T-helper 1 cell treated with Interleukin-12 subunit alpha and Interleukin-12 subunit beta and Interleukin-4 antibody, amounts not matched to agents 30 ng/mL and 1 ng/mL, for 36 hours (primary cell): ENCODE results near the gene SERTAD1. TPM values are rescaled to one million over a fixed set of nuclear protein-coding genes. Genes with fewer than 3 reads are reported as not detected.

ENCODE experiments used
- intact Hi-C: fragments of 100-400 bp; cut with micrococcal nuclease; formaldehyde crosslinking; loops from one replicate; pipeline ENCODE4 v1.15.1; 2024
- total RNA-seq: library from RNA; stranded (reverse); gene quantifications from 2 replicates; pipeline ENCODE4 v1.2.3, GENCODE V29; 2022

Gene SERTAD1
- total RNA-seq, 1 donor from 2014 or later: 14.3 TPM

- intact Hi-C loops: no loop called here
Observed at GRCh38 chr19:40383668-40384248, 42.0 kb downstream of the SERTAD1 start.

- intact Hi-C loops: no loop called here
Observed at GRCh38 chr19:40381321-40381720, 44.5 kb downstream of the SERTAD1 start.

DNA sequence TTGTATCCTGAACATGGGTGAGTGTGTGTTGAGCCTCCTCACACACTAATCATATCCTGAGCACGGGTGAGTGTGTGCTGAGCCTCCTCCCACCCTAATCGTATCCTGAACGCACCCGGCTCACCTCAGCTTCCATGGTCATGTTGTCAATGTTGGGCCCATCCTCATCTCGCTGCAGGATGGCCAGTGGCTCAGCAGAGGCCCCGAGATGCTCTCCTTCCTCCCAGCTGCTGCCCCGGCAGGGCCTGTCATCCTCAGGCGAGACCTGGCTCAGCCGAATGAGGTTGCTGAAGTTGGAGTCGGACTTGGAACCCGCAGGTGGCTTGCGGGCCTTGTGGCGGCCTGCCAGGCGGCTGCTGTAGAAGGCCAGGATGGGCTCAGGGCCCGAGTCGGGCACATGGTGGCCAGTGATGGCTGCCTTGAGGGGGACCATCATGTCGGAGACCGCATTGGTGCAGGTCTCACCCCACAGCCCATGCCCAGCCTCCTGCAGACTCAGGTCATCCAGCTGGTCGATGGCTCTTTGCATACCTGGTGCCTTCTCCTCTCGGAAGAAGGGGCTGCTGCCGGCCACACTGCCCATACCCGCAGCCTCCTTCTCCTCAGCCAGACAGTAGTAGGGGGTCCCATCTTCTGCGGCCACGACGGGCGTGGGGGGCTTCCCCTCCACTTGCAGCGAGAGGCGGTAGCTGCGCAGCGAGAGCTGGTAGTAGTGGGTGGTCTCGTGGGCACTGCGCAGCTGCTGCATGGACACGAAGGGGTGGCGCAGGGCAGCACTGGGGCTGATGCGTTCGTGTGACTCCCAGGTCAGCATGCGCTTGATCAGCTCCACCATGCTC is 45.4 kb downstream of the SERTAD1 start:
- intact Hi-C loops: no loop called here

- intact Hi-C loops: no loop called here
Observed at GRCh38 chr19:40379446-40380198, 46.2 kb downstream of the SERTAD1 start.

DNA sequence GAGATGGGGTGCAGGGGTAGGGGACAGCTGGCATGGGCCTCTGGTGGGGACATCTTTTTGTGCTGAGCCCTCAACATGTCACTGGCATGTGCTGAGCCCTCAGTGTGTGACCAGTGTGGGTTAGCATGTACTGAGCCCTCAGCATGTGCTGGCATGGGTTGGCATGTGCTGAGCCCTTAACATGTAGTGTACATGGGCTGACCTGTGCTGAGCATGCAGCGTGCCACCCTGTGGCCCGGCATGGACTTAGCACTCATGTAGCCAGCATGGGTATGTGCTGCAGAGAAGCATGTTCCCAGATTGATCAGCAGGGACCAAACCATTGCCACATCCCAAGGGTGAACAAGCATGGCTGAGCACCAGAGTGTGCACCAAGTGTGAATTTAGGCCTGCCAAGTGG is 47.3 kb downstream of the SERTAD1 start:
- intact Hi-C loops: no loop called here

DNA sequence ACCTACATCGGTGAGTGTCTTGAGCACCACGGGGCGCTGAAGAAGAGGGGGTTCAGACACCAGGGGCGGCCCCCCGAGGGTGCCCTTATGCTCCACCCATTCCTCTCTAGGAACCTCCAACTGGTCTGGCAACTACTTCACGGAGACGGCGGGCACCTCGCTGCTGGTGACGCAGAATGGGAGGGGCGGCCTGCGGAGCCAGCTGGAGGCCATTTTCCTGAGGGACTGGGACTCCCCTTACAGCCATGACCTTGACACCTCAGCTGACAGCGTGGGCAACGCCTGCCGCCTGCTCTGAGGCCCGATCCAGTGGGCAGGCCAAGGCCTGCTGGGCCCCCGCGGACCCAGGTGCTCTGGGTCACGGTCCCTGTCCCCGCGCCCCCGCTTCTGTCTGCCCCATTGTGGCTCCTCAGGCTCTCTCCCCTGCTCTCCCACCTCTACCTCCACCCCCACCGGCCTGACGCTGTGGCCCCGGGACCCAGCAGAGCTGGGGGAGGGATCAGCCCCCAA is 47.9 kb downstream of the SERTAD1 start:
- intact Hi-C loops: no loop called here

DNA sequence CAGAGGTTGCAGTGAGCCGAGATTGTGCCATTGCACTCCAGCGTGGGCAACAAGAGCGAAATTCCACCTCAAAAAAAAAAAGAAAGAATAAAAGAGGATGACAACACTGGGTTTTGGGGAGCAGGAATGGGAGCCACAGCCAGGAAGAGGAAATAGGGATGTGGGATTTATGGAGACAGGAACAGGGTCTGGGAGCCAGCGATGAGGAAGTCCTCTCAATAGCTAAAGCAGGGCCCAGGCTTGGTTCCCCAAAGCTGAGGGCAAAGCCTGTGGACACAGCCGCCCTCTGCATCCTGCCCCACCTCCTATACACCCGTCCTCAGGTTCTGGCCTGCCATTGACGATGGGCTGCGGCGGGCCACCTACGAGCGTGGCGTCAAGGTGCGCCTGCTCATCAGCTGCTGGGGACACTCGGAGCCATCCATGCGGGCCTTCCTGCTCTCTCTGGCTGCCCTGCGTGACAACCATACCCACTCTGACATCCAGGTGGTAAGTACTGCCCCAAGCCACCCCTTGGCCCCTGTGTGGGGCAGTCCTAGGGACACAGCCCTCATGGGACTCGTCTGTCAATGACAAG is 49.4 kb downstream of the SERTAD1 start:
- intact Hi-C loops: no loop called here

DNA sequence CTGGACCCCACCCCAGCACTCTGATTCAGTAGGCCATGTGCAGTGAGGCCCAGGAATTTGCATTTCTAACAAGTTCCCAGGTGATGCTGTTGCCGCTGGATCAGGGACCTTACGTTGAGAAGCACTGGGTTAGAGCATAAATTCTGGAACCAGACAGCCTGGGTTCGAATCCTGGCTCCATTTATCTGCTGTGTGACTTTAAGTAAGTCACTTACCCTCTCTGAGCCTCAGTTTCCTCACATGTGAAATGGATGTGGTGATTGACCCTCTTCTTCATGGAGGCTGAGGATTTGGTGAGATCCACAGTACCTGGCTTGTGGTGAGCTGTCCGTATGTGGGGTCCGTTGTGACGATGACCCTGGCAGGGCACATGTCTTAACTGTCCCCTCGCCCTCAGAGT is 51.7 kb downstream of the SERTAD1 start:
- intact Hi-C loops: no loop called here

DNA sequence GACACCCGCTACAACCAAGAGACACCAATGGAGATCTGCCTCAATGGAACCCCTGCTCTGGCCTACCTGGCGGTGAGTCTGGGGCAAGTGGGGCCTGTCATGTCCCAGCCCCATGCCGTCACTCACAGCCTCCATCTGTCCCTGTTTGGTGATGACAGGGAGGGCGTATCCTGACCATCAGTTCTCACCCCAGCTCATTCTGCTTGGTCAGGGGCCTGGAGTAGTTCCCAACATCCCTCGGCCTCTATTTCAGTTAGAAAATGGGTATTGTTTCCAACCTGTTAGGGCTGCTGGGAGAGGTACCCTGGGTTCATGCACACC is 54.0 kb downstream of the SERTAD1 start:
- intact Hi-C loops: no loop called here

Other genes with a start within 250 kb of the SERTAD1 start
- gene MAP3K10, start 234.6 kb downstream of the SERTAD1 start, total RNA-seq: 16.8 and 21.9 TPM in 2 replicates
- not detected in 2 replicates for gene TTC9B, start 207.6 kb downstream of the SERTAD1 start, total RNA-seq
- gene CCNP, start 199.3 kb downstream of the SERTAD1 start, total RNA-seq: 0.27 and 0.41 TPM in 2 replicates
- gene AKT2, start 140.6 kb downstream of the SERTAD1 start, total RNA-seq: 136 and 146 TPM in 2 replicates
- gene C19orf47, start 77.6 kb downstream of the SERTAD1 start, total RNA-seq: 19.1 and 21.8 TPM in 2 replicates
- 67.0 and 70.6 TPM in 2 replicates for gene PLD3, start 77.3 kb downstream of the SERTAD1 start, total RNA-seq
- gene HIPK4, start 35.8 kb downstream of the SERTAD1 start, total RNA-seq: 0.07 TPM in 1 of 2 replicates, not detected in the other
- gene PRX, start 12.6 kb downstream of the SERTAD1 start, total RNA-seq: 0.66 and 0.68 TPM in 2 replicates
- gene SERTAD3, start 18.3 kb upstream of the SERTAD1 start, total RNA-seq: 11.3 and 17.0 TPM in 2 replicates
- gene BLVRB, start 39.8 kb upstream of the SERTAD1 start, total RNA-seq: 10.2 and 10.8 TPM in 2 replicates
- 0.15 TPM in 2 replicates for gene SPTBN4, start 41.0 kb upstream of the SERTAD1 start, total RNA-seq
- 156 and 166 TPM in 2 replicates for gene SHKBP1, start 150.9 kb upstream of the SERTAD1 start, total RNA-seq
- gene LTBP4, start 175.4 kb upstream of the SERTAD1 start, total RNA-seq: 55.5 and 58.3 TPM in 2 replicates